ENCODE data around the gene MIGA2.

Gene MIGA2

DNA sequence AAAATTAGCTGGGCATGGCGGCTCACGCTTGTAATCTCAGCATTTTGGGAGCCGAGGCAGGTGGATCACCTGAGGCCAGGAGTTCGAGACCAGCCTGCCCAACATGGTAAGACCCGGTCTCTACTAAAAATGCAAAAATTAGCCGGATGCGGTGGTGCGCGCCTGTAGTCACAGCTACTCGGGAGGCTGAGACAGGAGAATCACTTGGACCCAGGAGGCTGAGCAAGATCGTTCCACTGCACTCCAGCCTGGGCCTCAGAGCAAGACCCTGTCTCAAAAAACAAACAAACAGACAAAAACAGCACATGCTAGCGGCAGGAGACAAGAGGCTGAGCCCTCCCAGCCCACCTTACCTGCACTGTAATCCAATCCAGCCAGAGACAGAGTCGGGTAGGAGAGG lies 43.4 kb downstream of the MIGA2 start:
- Histone ChIP-seq H3K9me3 (ENCODE audit: control insufficient read depth, insufficient read depth, low read length) (no peaks in the 10 kb centered on the region), H3K4me1 (ENCODE audit: insufficient read depth, low read length) (peaks cover 6% of the 10 kb centered on the region), H3K36me3 (ENCODE audit: insufficient read depth, low read length) (no peaks in the 10 kb centered on the region), H3K9ac (ENCODE audit: low read depth, low read length) (peak overlapping the region; percentile 75; the same call in 1 of the 2 replicates)

GRCh38 chr9:129080298-129080600 lies 43.8 kb downstream of the MIGA2 start:
- H3K9ac ChIP-seq (ENCODE audit: low read depth, low read length) = peak overlapping the region; percentile 75
- peaks cover 6% of the 10 kb centered on the region for H3K4me1 ChIP-seq (ENCODE audit: insufficient read depth, low read length)
- H3K36me3 ChIP-seq (ENCODE audit: insufficient read depth, low read length) = no peaks in the 10 kb centered on the region; the same call in 1 of the 2 replicates
- no peaks in the 10 kb centered on the region for H3K9me3 ChIP-seq (ENCODE audit: control insufficient read depth, insufficient read depth, low read length)

DNA sequence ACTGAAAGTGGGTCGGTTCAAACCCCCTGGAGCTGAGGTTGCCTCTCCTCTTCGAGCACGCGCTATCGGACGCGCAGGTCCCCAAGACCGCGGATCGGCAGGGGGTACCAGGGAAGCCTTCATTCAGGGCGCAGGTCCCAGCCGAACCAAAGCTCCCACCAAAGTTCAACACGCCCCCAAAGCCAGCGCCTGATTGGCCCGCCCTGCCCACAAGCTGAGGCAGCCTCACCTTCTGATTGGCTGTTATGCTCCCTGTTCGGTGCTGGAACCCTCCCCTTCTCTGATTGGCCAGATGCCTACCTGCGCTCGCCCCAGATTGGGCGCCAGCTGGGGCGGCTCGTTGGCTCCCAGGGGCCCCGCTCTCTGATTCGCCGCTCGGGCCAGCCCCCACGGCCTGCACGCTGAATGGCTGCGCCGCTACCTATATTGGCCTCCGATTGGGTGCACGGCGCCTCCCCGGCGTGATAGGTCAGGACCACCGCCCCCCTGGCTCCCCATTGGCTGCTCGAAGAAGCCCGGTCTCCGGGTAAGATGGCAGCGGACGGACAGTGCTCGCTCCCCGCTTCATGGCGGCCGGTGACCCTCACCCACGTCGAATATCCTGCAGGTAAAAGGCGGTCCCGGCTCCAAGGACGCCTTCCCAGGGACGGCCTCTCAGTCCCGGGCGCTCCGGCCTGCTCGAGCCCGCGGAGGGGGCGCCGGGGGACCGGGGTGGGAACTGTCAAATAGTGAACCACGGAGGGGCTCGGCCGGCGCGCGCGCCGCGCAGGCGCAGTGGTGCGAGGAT lies 44.4 kb downstream of the MIGA2 start, which contains the start of gene DOLPP1:
Gene DOLPP1 (plus strand): TSS at position 511 of the 787 bp plus-strand sequence. CDS start 21 bp downstream, at position 532.
- peaks cover 6% of the 10 kb centered on the region for H3K4me1 ChIP-seq (ENCODE audit: insufficient read depth, low read length)
- H3K36me3 ChIP-seq (ENCODE audit: insufficient read depth, low read length) = no peaks in the 10 kb centered on the region; the same call in 1 of the 2 replicates
- peak within 1 kb of the TSS; percentile 75 for H3K9ac ChIP-seq (ENCODE audit: low read depth, low read length)
- no peaks in the 10 kb centered on the region for H3K9me3 ChIP-seq (ENCODE audit: control insufficient read depth, insufficient read depth, low read length)

DNA sequence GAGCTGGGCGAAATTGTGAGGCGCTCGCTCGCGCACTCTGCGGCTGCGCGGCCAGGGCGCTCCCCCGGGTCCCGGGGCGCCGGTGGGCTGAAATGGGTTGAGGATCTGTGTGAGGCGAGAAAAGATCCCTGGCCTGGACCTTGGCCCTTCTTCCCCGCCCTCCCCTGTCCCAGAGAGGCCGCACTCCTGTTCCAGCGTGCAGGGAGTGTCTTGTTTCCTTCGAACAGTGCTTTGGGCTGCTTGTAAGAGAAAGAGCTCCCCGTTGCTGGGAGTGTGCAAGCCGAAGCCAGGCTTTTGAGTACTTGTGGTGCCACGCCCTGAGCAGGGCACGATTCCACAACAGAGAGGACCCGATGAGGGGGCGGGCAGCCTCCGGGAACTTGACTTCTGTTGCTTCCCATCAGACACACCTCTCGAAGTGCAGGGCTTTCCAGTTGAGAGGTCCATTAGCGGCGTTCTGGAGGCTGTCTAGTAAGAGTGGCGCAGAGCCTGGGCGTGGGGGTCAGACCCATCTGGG lies 45.0 kb downstream of the MIGA2 start:
- peak overlapping the region; percentile 73 for H3K9ac ChIP-seq (ENCODE audit: low read depth, low read length)
- H3K9me3 ChIP-seq (ENCODE audit: control insufficient read depth, insufficient read depth, low read length) = no peaks in the 10 kb centered on the region
- peaks cover 6% of the 10 kb centered on the region for H3K4me1 ChIP-seq (ENCODE audit: insufficient read depth, low read length)
- no peaks in the 10 kb centered on the region; the same call in 1 of the 2 replicates for H3K36me3 ChIP-seq (ENCODE audit: insufficient read depth, low read length)

DNA sequence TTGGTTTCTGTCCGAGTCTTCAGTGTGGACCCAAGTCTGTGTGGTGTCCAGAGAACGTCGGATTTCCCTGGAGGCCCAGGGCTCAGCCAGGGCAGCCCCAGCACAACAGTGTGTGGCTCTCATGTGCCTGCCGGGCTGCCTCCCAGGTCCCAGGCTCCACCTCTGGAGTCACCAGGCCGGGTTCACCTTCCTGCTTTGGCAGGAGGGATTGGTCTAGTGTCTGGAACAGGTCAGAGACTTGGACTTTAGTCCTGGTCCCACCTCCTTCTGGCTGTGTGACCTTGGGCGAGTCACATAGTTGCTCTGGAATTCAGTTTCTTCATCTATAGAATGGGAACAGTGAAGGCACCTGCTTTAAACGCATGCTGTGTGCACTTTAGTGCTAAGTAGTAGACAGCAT lies 47.7 kb downstream of the MIGA2 start:
- H3K4me1 ChIP-seq (ENCODE audit: insufficient read depth, low read length) = peaks cover 6% of the 10 kb centered on the region
- H3K36me3 ChIP-seq (ENCODE audit: insufficient read depth, low read length) = peaks cover 5% of the 10 kb centered on the region; the same call in 1 of the 2 replicates
- H3K9ac ChIP-seq (ENCODE audit: low read depth, low read length) = no peak overlapping the region
- no peaks in the 10 kb centered on the region for H3K9me3 ChIP-seq (ENCODE audit: control insufficient read depth, insufficient read depth, low read length)

- Histone ChIP-seq H3K4me1 (ENCODE audit: insufficient read depth, low read length) (no peaks in the 10 kb centered on the region), H3K36me3 (ENCODE audit: insufficient read depth, low read length) (peaks cover 5% of the 10 kb centered on the region; the same call in 1 of the 2 replicates), H3K9me3 (ENCODE audit: control insufficient read depth, insufficient read depth, low read length) (no peaks in the 10 kb centered on the region), H3K9ac (ENCODE audit: low read depth, low read length) (no peak overlapping the region)
Measured at GRCh38 chr9:129089246-129089645, 52.8 kb downstream of the MIGA2 start.

GRCh38 chr9:129093602-129094386 lies 57.4 kb downstream of the MIGA2 start:
- no peaks in the 10 kb centered on the region for H3K4me1 ChIP-seq (ENCODE audit: insufficient read depth, low read length)
- 0 out of 2 replicates have a peak, but pooled peaks cover under 1% of the 10 kb centered on the region for H3K36me3 ChIP-seq (ENCODE audit: insufficient read depth, low read length)
- no peak overlapping the region for H3K9ac ChIP-seq (ENCODE audit: low read depth, low read length)
- H3K9me3 ChIP-seq (ENCODE audit: control insufficient read depth, insufficient read depth, low read length) = no peaks in the 10 kb centered on the region

- no peaks in the 10 kb centered on the region for H3K36me3 ChIP-seq (ENCODE audit: insufficient read depth, low read length)
- H3K4me1 ChIP-seq (ENCODE audit: insufficient read depth, low read length) = no peaks in the 10 kb centered on the region
- H3K9ac ChIP-seq (ENCODE audit: low read depth, low read length) = no peak overlapping the region
- no peaks in the 10 kb centered on the region for H3K9me3 ChIP-seq (ENCODE audit: control insufficient read depth, insufficient read depth, low read length)
Measured at GRCh38 chr9:129094387-129095169, 58.2 kb downstream of the MIGA2 start.

GRCh38 chr9:129095170-129095667 lies 58.8 kb downstream of the MIGA2 start:
- Histone ChIP-seq H3K36me3 (ENCODE audit: insufficient read depth, low read length) (no peaks in the 10 kb centered on the region), H3K9me3 (ENCODE audit: control insufficient read depth, insufficient read depth, low read length) (no peaks in the 10 kb centered on the region), H3K4me1 (ENCODE audit: insufficient read depth, low read length) (no peaks in the 10 kb centered on the region), H3K9ac (ENCODE audit: low read depth, low read length) (no peak overlapping the region)

DNA sequence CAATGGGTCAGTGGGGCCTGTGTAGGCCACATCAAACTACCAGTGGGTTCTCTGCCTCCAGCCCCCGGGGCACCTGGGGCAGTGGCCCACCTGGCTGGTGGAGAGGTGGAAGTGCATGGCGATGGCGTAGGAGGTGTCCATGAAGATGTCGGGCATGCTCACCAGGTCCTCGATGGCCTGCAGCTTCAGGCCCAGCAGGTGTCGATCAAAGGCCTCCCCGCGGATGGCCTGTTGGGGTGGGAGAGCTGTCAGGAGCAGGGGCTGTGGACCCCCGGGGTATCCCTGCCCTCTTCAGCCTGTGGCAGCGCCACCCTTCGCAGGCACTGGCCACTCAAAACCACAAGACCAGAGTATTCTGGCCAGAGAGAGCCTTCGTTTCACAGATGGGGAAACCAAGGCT lies 59.5 kb downstream of the MIGA2 start:
- H3K9me3 ChIP-seq (ENCODE audit: control insufficient read depth, insufficient read depth, low read length) = no peaks in the 10 kb centered on the region
- H3K4me1 ChIP-seq (ENCODE audit: insufficient read depth, low read length) = no peaks in the 10 kb centered on the region
- no peaks in the 10 kb centered on the region for H3K36me3 ChIP-seq (ENCODE audit: insufficient read depth, low read length)
- H3K9ac ChIP-seq (ENCODE audit: low read depth, low read length) = no peak overlapping the region

GRCh38 chr9:129097671-129098306 lies 61.4 kb downstream of the MIGA2 start:
- Histone ChIP-seq H3K9me3 (ENCODE audit: control insufficient read depth, insufficient read depth, low read length) (no peaks in the 10 kb centered on the region), H3K36me3 (ENCODE audit: insufficient read depth, low read length) (no peaks in the 10 kb centered on the region), H3K9ac (ENCODE audit: low read depth, low read length) (no peak overlapping the region), H3K4me1 (ENCODE audit: insufficient read depth, low read length) (no peaks in the 10 kb centered on the region)

DNA sequence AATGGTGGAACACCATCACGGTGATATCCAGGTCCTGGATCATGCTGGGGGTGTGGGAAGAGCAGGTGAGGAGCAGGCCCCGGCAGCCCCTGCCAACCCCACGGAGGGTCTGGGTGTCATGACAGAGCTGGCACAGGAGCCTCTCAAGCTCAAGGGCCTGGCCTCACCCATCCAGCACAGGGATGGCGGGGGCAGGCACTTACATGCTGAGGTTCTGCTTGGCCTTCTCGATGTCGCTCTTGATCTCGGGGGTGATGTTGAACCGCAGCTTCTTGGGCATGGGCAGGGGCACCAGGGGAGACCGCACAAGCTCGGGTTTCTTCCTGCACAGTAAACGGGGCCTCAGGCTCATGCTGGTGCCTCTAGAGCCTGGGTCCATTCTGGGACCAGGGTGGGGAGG lies 61.9 kb downstream of the MIGA2 start:
- H3K9me3 ChIP-seq (ENCODE audit: control insufficient read depth, insufficient read depth, low read length) = no peaks in the 10 kb centered on the region
- no peaks in the 10 kb centered on the region for H3K36me3 ChIP-seq (ENCODE audit: insufficient read depth, low read length)
- no peak overlapping the region for H3K9ac ChIP-seq (ENCODE audit: low read depth, low read length)
- no peaks in the 10 kb centered on the region for H3K4me1 ChIP-seq (ENCODE audit: insufficient read depth, low read length)

- H3K4me1 ChIP-seq (ENCODE audit: insufficient read depth, low read length) = no peaks in the 10 kb centered on the region
- H3K9ac ChIP-seq (ENCODE audit: low read depth, low read length) = no peak overlapping the region
- H3K36me3 ChIP-seq (ENCODE audit: insufficient read depth, low read length) = no peaks in the 10 kb centered on the region
- H3K9me3 ChIP-seq (ENCODE audit: control insufficient read depth, insufficient read depth, low read length) = no peaks in the 10 kb centered on the region
Measured at GRCh38 chr9:129100383-129101169, 64.2 kb downstream of the MIGA2 start.
